H1 (cell line): ENCODE measurements around the gene IFNE. TPM values are rescaled to one million over a fixed set of nuclear protein-coding genes. Genes with fewer than 3 reads are reported as not detected.
A peak's percentile ranks its signal among the peaks of the same experiment; 100 is the strongest.

Experiments
- CTCF ChIA-PET: fragments of 300-600 bp; sonication (Branson Sonifier 250); formaldehyde crosslinking; loops from one replicate; lab custom pipeline; 2021; ENCODE audit not compliant: partially characterized antibody; lab: Charles Lee
- POLR2A ChIA-PET: fragments of 300-600 bp; sonication (Branson Sonifier 250); formaldehyde crosslinking; loops from one replicate; lab custom pipeline; 2021; ENCODE audit warnings: inconsistent platforms; ENCODE audit not compliant: partially characterized antibody; lab: Charles Lee
- DNase-seq, 2 experiments: peaks; one replicate each; pipeline versions ENCODE4 v3.0.0 to v3.0.0-alpha.2; 2010 to 2022; ENCODE audit warnings: low spot score in 2 of 2, low read depth in 1 of 2, mixed read lengths in 1 of 2
- FAIRE-seq: peaks from 2 replicates; lab custom pipeline; 2011; peaks lifted over from hg19 to GRCh38; lab: Jason Lieb, UNC
- H2AFZ ChIP-seq: 2 replicates; pipeline ENCODE4 v1.8.1; 2012; ENCODE audit warnings: low read length, inconsistent platforms
- H2AK5ac ChIP-seq: 2 replicates; pipeline ENCODE4 v1.6.1; 2013; ENCODE audit warnings: low read depth, low read length
- H2BK120ac ChIP-seq: replicated peaks from 2 replicates; pipeline ENCODE3; 2013; ENCODE audit warnings: low read depth, low read length, inconsistent platforms
- H2BK12ac ChIP-seq: 2 replicates; pipeline ENCODE4 v1.6.1; 2013; ENCODE audit warnings: low read depth, low read length
- H2BK15ac ChIP-seq: 2 replicates; pipeline ENCODE4 v1.6.1; 2013; ENCODE audit warnings: low read length
- H2BK20ac ChIP-seq: 2 replicates; pipeline ENCODE4 v1.6.1; 2013; ENCODE audit warnings: low read length
- H2BK5ac ChIP-seq: 2 replicates; pipeline ENCODE4 v1.6.1; 2013; ENCODE audit warnings: low read depth, low read length
- H3K14ac ChIP-seq: 2 replicates; pipeline ENCODE4 v1.6.1; 2013; ENCODE audit warnings: inconsistent platforms; ENCODE audit not compliant: insufficient read length
- H3K18ac ChIP-seq: 2 replicates; pipeline ENCODE4 v1.6.1; 2013; ENCODE audit warnings: low read length; ENCODE audit errors: extremely low read depth
- H3K23ac ChIP-seq: 2 replicates; pipeline ENCODE4 v1.6.1; 2013; ENCODE audit warnings: inconsistent platforms; ENCODE audit not compliant: insufficient read length
- H3K23me2 ChIP-seq: 2 replicates; pipeline ENCODE4 v1.6.1; 2013; ENCODE audit warnings: low read depth, low read length
- H3K27ac ChIP-seq: 2 replicates; pipeline ENCODE4 v1.6.1; 2011; ENCODE audit warnings: low read depth, low read length, inconsistent platforms
- H3K27me3 ChIP-seq, 4 experiments: replicated peaks in 1 of 4; 1 replicate in 1 of 4; 2 replicates in 3 of 4; pipeline versions ENCODE4 v1.6.1 to v1.8.1; 2011 to 2013; ENCODE audit warnings: low read length in 3 of 4, mild to moderate bottlenecking in 3 of 4, inconsistent platforms in 2 of 4, mixed read lengths in 2 of 4, moderate library complexity in 1 of 4; ENCODE audit not compliant: control insufficient read depth in 3 of 4, insufficient read depth in 3 of 4; ENCODE audit errors: extremely low read depth in 1 of 4
- H3K36me3 ChIP-seq, 4 experiments: 2 replicates each; pipeline versions ENCODE4 v1.6.1 to v1.8.1; 2011 to 2013; ENCODE audit warnings: mild to moderate bottlenecking in 4 of 4, low read length in 3 of 4, moderate library complexity in 2 of 4, control low read depth in 1 of 4, inconsistent platforms in 1 of 4; ENCODE audit not compliant: insufficient read depth in 4 of 4, control insufficient read depth in 2 of 4
- H3K4ac ChIP-seq: replicated peaks from 2 replicates; pipeline ENCODE3; 2013; ENCODE audit warnings: low read length, low read depth, mixed read lengths, inconsistent platforms; ENCODE audit not compliant: insufficient read length
- H3K4me1 ChIP-seq, 4 experiments: replicated peaks in 1 of 4; 1 replicate in 1 of 4; 2 replicates in 3 of 4; pipeline versions ENCODE4 v1.6.1 to v1.8.1; 2011 to 2013; ENCODE audit warnings: low read length in 3 of 4, inconsistent platforms in 2 of 4, mixed read lengths in 1 of 4; ENCODE audit not compliant: insufficient read depth in 4 of 4, control insufficient read depth in 3 of 4
- H3K4me2 ChIP-seq, 2 experiments: 2 replicates each; pipeline versions ENCODE4 v1.6.1 to v1.8.1; 2011 to 2013; ENCODE audit warnings: low read depth in 2 of 2, low read length in 2 of 2, control low read depth in 1 of 2, inconsistent platforms in 1 of 2, mild to moderate bottlenecking in 1 of 2; ENCODE audit not compliant: insufficient read depth in 1 of 2
- H3K4me3 ChIP-seq, 4 experiments: fragments of 200-600, 300-600 bp in 1 of 4; sonication (generic), shearing (Covaris generic), sonication (Bioruptor Twin) in 1 of 4; 2 replicates each; pipeline versions ENCODE4 v1.5.1 to v1.8.1; 2011 to 2016; ENCODE audit warnings: low read length in 4 of 4, low read depth in 3 of 4, control low read depth in 2 of 4, inconsistent platforms in 2 of 4, mild to moderate bottlenecking in 2 of 4, mixed read lengths in 1 of 4, moderate library complexity in 1 of 4; ENCODE audit not compliant: insufficient read depth in 2 of 4; ENCODE audit errors: extremely low read depth in 1 of 4
- H3K56ac ChIP-seq: replicated peaks from 2 replicates; pipeline ENCODE3; 2013; ENCODE audit warnings: low read depth, mild to moderate bottlenecking, mixed read lengths, low read length, inconsistent platforms; ENCODE audit not compliant: insufficient read length
- H3K79me1 ChIP-seq: 2 replicates; pipeline ENCODE4 v1.6.1; 2013; ENCODE audit warnings: low read depth, low read length, control low read depth
- H3K79me2 ChIP-seq, 2 experiments: 2 replicates each; pipeline versions ENCODE4 v1.6.1 to v1.8.1; 2012 to 2013; ENCODE audit warnings: low read length in 2 of 2, mild to moderate bottlenecking in 2 of 2, inconsistent platforms in 1 of 2; ENCODE audit not compliant: insufficient read depth in 2 of 2, control insufficient read depth in 1 of 2
- H3K9ac ChIP-seq, 4 experiments: replicated peaks in 1 of 4; 1 replicate in 1 of 4; 2 replicates in 3 of 4; pipeline versions ENCODE4 v1.6.1 to v1.8.1; 2011 to 2013; ENCODE audit warnings: low read depth in 3 of 4, low read length in 3 of 4, control low read depth in 2 of 4, mild to moderate bottlenecking in 2 of 4, moderate library complexity in 2 of 4, inconsistent platforms in 1 of 4; ENCODE audit errors: extremely low read depth in 1 of 4
- H3K9me3 ChIP-seq, 2 experiments: 2 replicates each; pipeline versions ENCODE4 v1.6.1 to v1.8.1; 2012 to 2013; ENCODE audit warnings: mild to moderate bottlenecking in 2 of 2, moderate library complexity in 2 of 2, control low read depth in 1 of 2, inconsistent platforms in 1 of 2, low read depth in 1 of 2, low read length in 1 of 2, mixed read lengths in 1 of 2; ENCODE audit not compliant: insufficient read depth in 2 of 2
- H4K20me1 ChIP-seq, 2 experiments: replicated peaks in 1 of 2; 2 replicates each; pipeline versions ENCODE3 to v1.8.1; 2011 to 2013; ENCODE audit warnings: inconsistent platforms in 2 of 2, low read length in 2 of 2, mild to moderate bottlenecking in 1 of 2; ENCODE audit not compliant: insufficient read depth in 2 of 2, control insufficient read depth in 1 of 2
- H4K5ac ChIP-seq: 2 replicates; pipeline ENCODE4 v1.6.1; 2013; ENCODE audit warnings: low read length, low read depth, mixed read lengths, inconsistent platforms; ENCODE audit not compliant: insufficient read length
- H4K8ac ChIP-seq: 2 replicates; pipeline ENCODE4 v1.8.0; 2013; ENCODE audit warnings: mild to moderate bottlenecking, moderate library complexity, low read length, inconsistent platforms; ENCODE audit not compliant: insufficient read depth; ENCODE audit errors: extremely low read depth
- H4K91ac ChIP-seq: replicated peaks from 2 replicates; pipeline ENCODE3; 2013; ENCODE audit warnings: low read length, mixed read lengths, inconsistent platforms; ENCODE audit not compliant: insufficient read length
- CTCF ChIP-seq, 3 experiments: IDR thresholded peaks; 1 replicate in 2 of 3; 2 replicates in 1 of 3; pipeline versions ENCODE4 v1.5.1 to v1.6.1; 2011; ENCODE audit warnings: low read length in 3 of 3, mild to moderate bottlenecking in 3 of 3, inconsistent platforms in 2 of 3, low read depth in 1 of 3, moderate library complexity in 1 of 3; ENCODE audit not compliant: insufficient read depth in 1 of 3; ENCODE audit errors: control extremely low read depth in 1 of 3
- SAP30 ChIP-seq: fragments of 300-600 bp; sonication (generic); IDR thresholded peaks from 2 replicates; pipeline ENCODE4 v1.7.1; 2012; ENCODE audit warnings: low read length, moderate library complexity, mild to moderate bottlenecking, inconsistent platforms; ENCODE audit not compliant: insufficient read depth, insufficient replicate concordance
- SRF ChIP-seq: IDR thresholded peaks from 2 replicates; pipeline ENCODE4 v1.6.1; 2011; ENCODE audit warnings: mild to moderate bottlenecking, low read depth, low read length, moderate library complexity
- WGBS, 2 experiments: shearing (Covaris generic) in 1 of 2; methylation state at CpG; one replicate each; pipeline versions ENCODE4 v1.1.6 to v1.1.7; 2013 to 2015; ENCODE audit warnings: low lambda C conversion rate in 2 of 2, mixed read lengths in 2 of 2, inconsistent platforms in 1 of 2, low coverage in 1 of 2, missing lambda C conversion rate in 1 of 2; ENCODE audit not compliant: insufficient replicate concordance in 2 of 2, insufficient coverage in 1 of 2, insufficient read length in 1 of 2; ENCODE audit errors: extremely low coverage in 1 of 2, missing lambda C conversion rate in 1 of 2; 5-methylcytosine and 5-hydroxymethylcytosine counted together
- polyA plus RNA-seq, 7 experiments: library from polyadenylated mRNA; depleted of rRNA in 3 of 7; stranded (reverse) in 5 of 7; unstranded in 2 of 7; fragments of >200 nt in 5 of 7; fragments of 200-250 nt in 2 of 7; gene quantifications; 1 replicate in 5 of 7; 2 replicates in 1 of 7; 4 replicates in 1 of 7; pipeline versions ENCODE4 v1.2.1 to v1.2.3, GENCODE V29; 2011 to 2013; ENCODE audit warnings: missing spikeins in 2 of 7, mixed read lengths in 2 of 7
- total RNA-seq: library from RNA; stranded (reverse); fragmentation: NEBNext Ultra II Directional; extraction: Animal tissue kit (Norgen Biotek cat#: 25700); gene quantifications from 2 replicates; pipeline ENCODE4 v1.2.1, GENCODE V29; 2021

Gene IFNE
- total and polyA plus RNA-seq, 2 of the 8 experiments (the other 6 are each of a cell fraction or from before 2014, with no cell fraction given): 0.08 TPM; not detected in 1

- WGBS, 2 experiments: 93% methylated on average over 8 of the region's 8 CpGs; no CpG with 5 or more reads in 1 of the 2 experiments
- H3K79me2 ChIP-seq: no peaks in the 10 kb centered on the region
- no peak for TF ChIP-seq SRF
- no peak for TF ChIP-seq SAP30
- TF ChIP-seq CTCF (IDR thresholded peaks at IDR 0.05; ENCODE audit: control extremely low read depth in 1 of 3, insufficient read depth in 1 of 3, low read depth in 1 of 3, low read length in 3 of 3): peak in 1 of 3 experiments; percentile 11; a peak in 1 of 4 replicates
- no peak overlapping the region for H2AK5ac ChIP-seq
- no peaks in the 10 kb centered on the region for H3K23me2 ChIP-seq
- no peaks in the 10 kb centered on the region for H3K36me3 ChIP-seq
- H2BK12ac ChIP-seq: no peak overlapping the region
- no peak for FAIRE-seq
- no peaks in the 10 kb centered on the region for H3K79me1 ChIP-seq
- no peak overlapping the region for H3K14ac ChIP-seq
- no peak overlapping the region for H4K8ac ChIP-seq
- no peak overlapping the region for H3K27ac ChIP-seq
- no peak overlapping the region for H3K9ac ChIP-seq
- no peak overlapping the region for H3K4me2 ChIP-seq
- no peak overlapping the region for H3K4ac ChIP-seq
- H2BK20ac ChIP-seq: no peak overlapping the region
- H4K5ac ChIP-seq: no peak overlapping the region
- H3K18ac ChIP-seq: no peak overlapping the region
- H2AFZ ChIP-seq: no peak overlapping the region
- H4K91ac ChIP-seq: no peak overlapping the region
- no peaks in the 10 kb centered on the region for H3K9me3 ChIP-seq
- CTCF ChIA-PET: interaction anchor here (1.0 to 1.1 kb wide), 2 partner anchors 13 to 309 kb away, joined by 3 to 4 read pairs; no protein-coding TSS in a partner anchor
- H4K20me1 ChIP-seq: no peaks in the 10 kb centered on the region
- no peak for DNase-seq
- H2BK15ac ChIP-seq: no peak overlapping the region
- H3K4me3 ChIP-seq: no peak overlapping the region
- H2BK120ac ChIP-seq: no peak overlapping the region
- H2BK5ac ChIP-seq: no peak overlapping the region
- H3K56ac ChIP-seq: no peak overlapping the region
- H3K4me1 ChIP-seq: no peaks in the 10 kb centered on the region
- no peak overlapping the region for H3K23ac ChIP-seq
- no peaks in the 10 kb centered on the region for H3K27me3 ChIP-seq
- POLR2A ChIA-PET: no interaction called here
These were observed 2.9 kb downstream of the IFNE start for GRCh38 chr9:21479152-21479702.
